Memory B cell (primary cell): Measurements from ENCODE around the gene NAALADL2.
"Not testable (repeated sequence)": the region's sequence is repeated elsewhere in the genome, so short reads cannot be mapped to it uniquely, and the experiment has no call there.

ENCODE experiments used
- ATAC-seq: fragments of 150-1000 bp; cut with Tn5 transposase; 2 replicates; pipeline ENCODE4 v1.10.0; 2021; ENCODE audit warnings: low read depth, mild to moderate bottlenecking, moderate library complexity
- DNase-seq, 2 donors: peaks; one replicate each; pipeline ENCODE4 v3.0.0; 2022; ENCODE audit warnings: low spot score in 2 of 2
- H3K27ac Mint-ChIP-seq: one replicate; pipeline ENCODE4 v1.8.0; 2022; ENCODE audit warnings: mild to moderate bottlenecking, moderate library complexity, mixed read lengths
- H3K27me3 Mint-ChIP-seq: one replicate; pipeline ENCODE4 v1.8.0; 2022; ENCODE audit warnings: mixed read lengths
- H3K36me3 Mint-ChIP-seq: one replicate; pipeline ENCODE4 v1.8.0; 2022; ENCODE audit warnings: mild to moderate bottlenecking, mixed read lengths
- H3K4me1 Mint-ChIP-seq: one replicate; pipeline ENCODE4 v1.8.0; 2022; ENCODE audit warnings: mixed read lengths
- H3K4me3 Mint-ChIP-seq: one replicate; pipeline ENCODE4 v1.8.0; 2022; ENCODE audit warnings: mild to moderate bottlenecking, moderate library complexity, mixed read lengths
- H3K9me3 Mint-ChIP-seq: one replicate; pipeline ENCODE4 v1.8.0; 2022; ENCODE audit warnings: mixed read lengths

Gene NAALADL2

GRCh38 chr3:175818811-175819464 is 959.8 kb downstream of the NAALADL2 start:
- DNase-seq (no peak), ATAC-seq (no peak)
- peaks cover 3% of the 10 kb centered on the region for H3K4me1 Mint-ChIP-seq
- H3K27ac Mint-ChIP-seq: peak overlapping the region; percentile 4
- H3K9me3 Mint-ChIP-seq: peaks cover 17% of the 10 kb centered on the region
- H3K4me3 Mint-ChIP-seq: no peak overlapping the region
- no peaks in the 10 kb centered on the region for H3K27me3 Mint-ChIP-seq
- no peaks in the 10 kb centered on the region for H3K36me3 Mint-ChIP-seq

DNA sequence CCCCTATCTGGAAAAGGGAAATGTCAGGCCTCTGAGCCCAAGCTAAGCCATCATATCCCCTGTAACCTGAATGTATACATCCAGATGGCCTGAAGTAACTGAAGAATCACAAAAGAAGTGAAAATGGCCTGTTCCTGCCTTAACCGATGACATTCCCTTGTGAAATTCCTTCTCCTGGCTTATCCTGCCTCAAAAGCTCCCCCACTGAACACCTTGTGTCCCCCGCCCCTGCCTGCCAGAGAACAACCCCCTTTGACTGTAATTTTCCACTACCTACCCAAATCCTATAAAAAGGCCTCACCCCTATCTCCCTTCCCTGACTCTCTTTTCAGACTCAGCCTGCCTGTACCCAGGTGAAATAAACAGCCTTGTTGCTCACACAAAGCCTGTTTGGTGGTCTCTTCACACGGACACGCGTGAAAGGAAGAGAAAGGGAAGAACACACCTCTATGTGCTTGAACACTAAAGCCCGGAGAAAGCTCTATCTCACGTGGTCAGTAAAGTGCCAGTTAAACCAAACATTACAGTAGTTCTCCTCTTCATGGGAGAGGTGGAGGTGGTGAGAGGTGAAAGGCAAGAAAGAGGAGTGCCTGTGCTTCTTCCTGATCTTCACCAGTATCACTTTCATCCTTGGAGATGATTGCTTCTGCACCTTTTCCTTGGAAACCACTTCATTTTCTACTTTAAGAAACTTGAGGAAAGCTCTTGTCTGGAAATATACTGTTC is 963.8 kb downstream of the NAALADL2 start:
- ATAC-seq, H3K9me3 Mint-ChIP-seq, H3K4me3 Mint-ChIP-seq, H3K4me1 Mint-ChIP-seq, H3K27me3 Mint-ChIP-seq, DNase-seq, H3K36me3 Mint-ChIP-seq, H3K27ac Mint-ChIP-seq: not testable (repeated sequence)

GRCh38 chr3:175825016-175825580 is 966.0 kb downstream of the NAALADL2 start:
- H3K4me1 Mint-ChIP-seq, H3K9me3 Mint-ChIP-seq, H3K36me3 Mint-ChIP-seq, H3K27ac Mint-ChIP-seq, H3K4me3 Mint-ChIP-seq, DNase-seq, H3K27me3 Mint-ChIP-seq, ATAC-seq: not testable (repeated sequence)

GRCh38 chr3:175826759-175827158 is 967.6 kb downstream of the NAALADL2 start:
- H3K36me3 Mint-ChIP-seq: no peaks in the 10 kb centered on the region
- H3K27me3 Mint-ChIP-seq: no peaks in the 10 kb centered on the region
- DNase-seq: no peak
- no peak for ATAC-seq
- H3K9me3 Mint-ChIP-seq: peaks cover 2% of the 10 kb centered on the region
- no peak overlapping the region for H3K27ac Mint-ChIP-seq
- H3K4me1 Mint-ChIP-seq: no peaks in the 10 kb centered on the region
- H3K4me3 Mint-ChIP-seq: no peak overlapping the region

DNA sequence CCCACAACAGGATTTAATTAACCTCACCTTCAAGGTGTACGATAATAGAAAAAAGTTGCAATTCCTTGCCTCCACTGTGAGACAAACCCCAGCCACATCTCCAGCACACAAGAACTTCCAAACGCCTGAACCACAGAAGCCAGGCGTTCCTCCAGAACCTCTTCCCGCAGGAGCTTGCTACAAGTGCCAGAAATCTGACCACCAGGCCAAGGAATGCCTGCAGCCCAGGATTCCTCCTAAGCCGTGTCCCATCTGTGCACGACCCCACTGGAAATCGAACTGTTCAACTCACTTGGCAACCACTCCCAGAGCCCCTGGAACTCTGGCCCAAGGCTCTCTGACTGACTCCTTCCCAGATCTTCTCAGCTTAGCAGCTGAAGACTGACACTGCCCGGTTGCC is 970.7 kb downstream of the NAALADL2 start:
- not testable (repeated sequence) for H3K27me3 Mint-ChIP-seq, H3K4me1 Mint-ChIP-seq, H3K27ac Mint-ChIP-seq, ATAC-seq, H3K4me3 Mint-ChIP-seq, H3K9me3 Mint-ChIP-seq, DNase-seq, H3K36me3 Mint-ChIP-seq

DNA sequence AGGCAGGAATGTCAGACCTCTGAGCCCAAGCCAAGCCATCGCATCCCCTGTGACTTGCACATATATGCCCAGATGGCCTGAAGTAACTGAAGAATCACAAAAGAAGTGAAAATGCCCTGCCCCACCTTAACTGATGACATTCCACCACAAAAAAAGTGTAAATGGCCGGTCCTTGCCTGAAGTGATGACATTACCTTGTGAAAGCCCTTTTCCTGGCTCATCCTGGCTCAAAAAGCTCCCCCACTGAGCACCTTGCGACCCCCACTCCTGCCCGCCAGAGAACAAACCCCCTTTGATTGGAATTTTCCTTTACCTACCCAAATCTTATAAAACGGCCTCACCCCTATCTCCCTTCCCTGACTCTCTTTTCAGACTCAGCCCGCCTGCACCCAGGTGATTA is 976.6 kb downstream of the NAALADL2 start:
- not testable (repeated sequence) for H3K4me1 Mint-ChIP-seq, H3K9me3 Mint-ChIP-seq, H3K4me3 Mint-ChIP-seq, H3K36me3 Mint-ChIP-seq, H3K27ac Mint-ChIP-seq, H3K27me3 Mint-ChIP-seq, DNase-seq, ATAC-seq

- H3K27ac Mint-ChIP-seq: no peak overlapping the region
- ATAC-seq (no peak), DNase-seq (no peak)
- H3K4me1 Mint-ChIP-seq: no peaks in the 10 kb centered on the region
- H3K27me3 Mint-ChIP-seq: no peaks in the 10 kb centered on the region
- no peaks in the 10 kb centered on the region for H3K36me3 Mint-ChIP-seq
- no peak overlapping the region for H3K4me3 Mint-ChIP-seq
- peaks cover 2% of the 10 kb centered on the region for H3K9me3 Mint-ChIP-seq
Observed at GRCh38 chr3:175836617-175837016, 977.5 kb downstream of the NAALADL2 start.

DNA sequence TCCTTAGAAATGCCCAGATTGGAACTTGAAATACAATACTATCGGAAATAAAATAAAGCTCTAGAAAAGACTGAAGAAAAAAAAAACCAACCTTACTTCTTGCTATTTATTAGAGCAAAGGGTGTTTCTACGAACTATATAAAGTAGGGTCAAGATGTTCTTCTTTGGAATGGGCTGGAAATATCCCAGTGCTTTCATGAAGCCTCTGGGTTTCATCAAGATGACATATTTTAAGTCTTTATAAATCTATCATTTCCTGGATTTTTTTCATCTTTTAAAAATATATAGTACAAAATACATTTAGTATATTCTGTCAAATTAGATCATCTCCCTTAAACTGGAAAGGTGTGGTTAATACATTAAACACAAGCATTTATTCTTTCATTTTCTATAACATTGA is 978.8 kb downstream of the NAALADL2 start:
- no peak for ATAC-seq
- Mint-ChIP-seq H3K9me3 (peaks cover 2% of the 10 kb centered on the region), H3K27ac (no peak overlapping the region), H3K4me3 (no peak overlapping the region), H3K4me1 (no peaks in the 10 kb centered on the region), H3K27me3 (no peaks in the 10 kb centered on the region), H3K36me3 (no peaks in the 10 kb centered on the region)
- no peak for DNase-seq

DNA sequence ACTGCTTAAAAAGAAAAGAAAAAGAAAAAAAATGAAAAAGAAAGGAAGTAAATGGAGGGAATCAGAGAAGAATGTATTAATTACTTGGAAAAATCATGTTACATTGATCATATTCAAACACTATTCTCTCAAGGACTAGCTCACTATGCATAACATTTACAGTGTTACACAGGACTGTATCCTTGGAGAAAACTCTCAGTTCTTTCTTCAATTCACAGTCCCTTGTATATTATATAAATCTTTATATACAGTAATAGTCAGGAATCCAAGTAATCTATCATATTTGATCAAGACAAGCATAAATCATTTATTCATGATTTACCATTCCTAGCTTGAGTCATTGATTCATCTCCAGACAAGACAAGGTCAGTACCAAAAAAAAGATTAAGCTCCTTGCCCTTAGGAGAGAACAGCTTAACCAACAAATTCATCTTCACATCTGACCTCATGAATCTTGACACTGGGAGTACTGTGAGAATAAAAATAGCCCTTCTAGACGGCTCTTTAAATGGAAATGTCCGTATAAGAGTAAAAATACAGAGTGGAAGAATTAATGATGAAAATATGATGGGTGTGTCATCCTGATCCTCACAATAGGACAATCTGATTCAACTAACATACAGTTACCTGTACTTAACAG is 980.4 kb downstream of the NAALADL2 start:
- H3K36me3 Mint-ChIP-seq: no peaks in the 10 kb centered on the region
- H3K4me1 Mint-ChIP-seq: no peaks in the 10 kb centered on the region
- no peak overlapping the region for H3K27ac Mint-ChIP-seq
- H3K9me3 Mint-ChIP-seq: peaks cover 2% of the 10 kb centered on the region
- no peak for ATAC-seq
- H3K27me3 Mint-ChIP-seq: no peaks in the 10 kb centered on the region
- no peak overlapping the region for H3K4me3 Mint-ChIP-seq
- no peak for DNase-seq

- DNase-seq (no peak), ATAC-seq (no peak)
- no peaks in the 10 kb centered on the region for H3K4me1 Mint-ChIP-seq
- no peaks in the 10 kb centered on the region for H3K27me3 Mint-ChIP-seq
- no peak overlapping the region for H3K27ac Mint-ChIP-seq
- no peaks in the 10 kb centered on the region for H3K9me3 Mint-ChIP-seq
- H3K4me3 Mint-ChIP-seq: no peak overlapping the region
- H3K36me3 Mint-ChIP-seq: no peaks in the 10 kb centered on the region
Observed at GRCh38 chr3:175851541-175851940, 992.4 kb downstream of the NAALADL2 start.

DNA sequence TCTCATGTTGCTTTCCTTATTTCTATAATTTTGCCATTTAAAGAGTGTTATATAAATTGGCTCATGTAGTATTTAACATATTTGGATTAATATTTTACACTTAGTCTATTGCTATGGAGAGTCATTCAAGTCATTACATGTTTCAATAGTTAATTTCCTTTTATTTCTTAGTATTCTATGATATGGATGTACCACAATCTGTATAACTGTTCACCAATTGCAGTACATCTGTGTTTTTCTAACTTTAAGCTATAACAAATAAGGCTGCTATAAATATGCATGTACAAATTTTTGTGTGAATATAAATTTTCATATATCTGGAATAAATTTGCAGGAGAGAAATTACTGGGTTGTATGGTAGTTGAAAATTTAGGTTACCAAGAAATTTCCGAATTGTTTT is 993.4 kb downstream of the NAALADL2 start:
- Mint-ChIP-seq H3K4me3 (no peak overlapping the region), H3K36me3 (no peaks in the 10 kb centered on the region), H3K4me1 (no peaks in the 10 kb centered on the region), H3K9me3 (no peaks in the 10 kb centered on the region), H3K27me3 (no peaks in the 10 kb centered on the region), H3K27ac (no peak overlapping the region)
- DNase-seq: no peak
- ATAC-seq: no peak

- Mint-ChIP-seq H3K36me3 (no peaks in the 10 kb centered on the region), H3K4me1 (no peaks in the 10 kb centered on the region), H3K9me3 (peaks cover 2% of the 10 kb centered on the region), H3K4me3 (no peak overlapping the region), H3K27ac (no peak overlapping the region), H3K27me3 (no peaks in the 10 kb centered on the region)
- DNase-seq (no peak), ATAC-seq (no peak)
Observed at GRCh38 chr3:175857666-175858270, 998.6 kb downstream of the NAALADL2 start.
